Measurements from ENCODE around the gene BAIAP2L1. TPM values are rescaled to one million over a fixed set of nuclear protein-coding genes. Genes with fewer than 3 reads are reported as not detected.

Gene BAIAP2L1
- total and polyA plus RNA-seq, 2 of the 8 experiments (the other 6 are each of a cell fraction or from before 2014, with no cell fraction given) = 19.2 to 42.9 TPM

- Histone ChIP-seq H2AFZ (ENCODE audit: low read length) (0 out of 2 replicates have a peak overlapping the region, but pooled peaks have one; percentile 91), H3K4ac (replicated peaks; ENCODE audit: insufficient read length, low read depth, low read length) (no peak overlapping the region), H2BK5ac (ENCODE audit: low read depth, low read length) (no peak overlapping the region), H3K23ac (ENCODE audit: insufficient read length) (no peak overlapping the region), H3K14ac (ENCODE audit: insufficient read length) (no peak overlapping the region), H2BK120ac (replicated peaks; ENCODE audit: low read depth, low read length) (no peak overlapping the region), H3K23me2 (ENCODE audit: low read depth, low read length) (peaks cover 6% of the 10 kb centered on the region), H3K79me2 (ENCODE audit: control insufficient read depth in 1 of 2, insufficient read depth in 2 of 2, low read length in 2 of 2) (peaks cover 0 to 7% of the 10 kb centered on the region in 2 experiments; a peak in 1 of 4 replicates), H3K4me1 (replicated peaks in 1 of 4; ENCODE audit: control insufficient read depth in 3 of 4, insufficient read depth in 4 of 4, low read length in 3 of 4) (peaks cover 0 to 14% (median 3%) of the 10 kb centered on the region in 4 experiments; a peak in 4 of 7 replicates), H3K27me3 (replicated peaks in 1 of 4; ENCODE audit: control insufficient read depth in 3 of 4, extremely low read depth in 1 of 4, insufficient read depth in 3 of 4, low read length in 3 of 4) (no peaks in the 10 kb centered on the region; a peak in 1 of 7 replicates), H3K9ac (replicated peaks in 1 of 4; ENCODE audit: extremely low read depth in 1 of 4, low read depth in 3 of 4, low read length in 3 of 4) (peak overlapping the region in 2 of 4 experiments; percentile 50 to 54; a peak in 1 of 7 replicates), H2BK15ac (ENCODE audit: low read length) (no peak overlapping the region), H4K91ac (replicated peaks; ENCODE audit: insufficient read length, low read length) (no peak overlapping the region), H3K4me3 (ENCODE audit: extremely low read depth in 1 of 4, insufficient read depth in 2 of 4, low read depth in 3 of 4, low read length in 4 of 4) (peak overlapping the region; percentile 77 to 91 (median 86)), H2BK20ac (ENCODE audit: low read length) (no peak overlapping the region), H3K36me3 (ENCODE audit: control insufficient read depth in 2 of 4, insufficient read depth in 4 of 4, low read length in 3 of 4) (no peaks in the 10 kb centered on the region; a peak in 1 of 8 replicates), H4K8ac (ENCODE audit: extremely low read depth, insufficient read depth, low read length) (peak overlapping the region; percentile 26; the same call in 1 of the 2 replicates), H3K79me1 (ENCODE audit: low read depth, low read length) (no peaks in the 10 kb centered on the region; the same call in 1 of the 2 replicates), H4K5ac (ENCODE audit: insufficient read length, low read depth, low read length) (no peak overlapping the region), H3K9me3 (ENCODE audit: insufficient read depth in 2 of 2, low read depth in 1 of 2, low read length in 1 of 2) (no peaks in the 10 kb centered on the region), H3K18ac (ENCODE audit: extremely low read depth, low read length) (no peak overlapping the region), H3K27ac (ENCODE audit: low read depth, low read length) (no peak overlapping the region), H4K20me1 (replicated peaks in 1 of 2; ENCODE audit: control insufficient read depth in 1 of 2, insufficient read depth in 2 of 2, low read length in 2 of 2) (no peaks in the 10 kb centered on the region), H3K56ac (replicated peaks; ENCODE audit: insufficient read length, low read depth, low read length) (no peak overlapping the region), H2AK5ac (ENCODE audit: low read depth, low read length) (no peak overlapping the region), H3K4me2 (ENCODE audit: insufficient read depth in 1 of 2, low read depth in 2 of 2, low read length in 2 of 2) (peak overlapping the region; percentile 91 to 94), H2BK12ac (ENCODE audit: low read depth, low read length) (no peak overlapping the region)
- no peak for TF ChIP-seq POLR2AphosphoS5 (IDR thresholded peaks at IDR 0.05; ENCODE audit: low read depth, low read length)
- no peak for FAIRE-seq
- ChIA-PET POLR2A (ENCODE audit: partially characterized antibody) (interaction anchor here (0.7 kb wide), 1 partner anchor 29 kb away, joined by 3 read pairs; no protein-coding TSS in a partner anchor), CTCF (ENCODE audit: partially characterized antibody) (interaction anchor here (0.5 kb wide), 1 partner anchor 21 kb away, joined by 3 read pairs; no protein-coding TSS in a partner anchor)
- DNase-seq (ENCODE audit: low read depth in 1 of 2, low spot score in 2 of 2) = no peak
- 23% methylated on average over 9 of the region's 9 CpGs; no CpG with 5 or more reads in 1 of the 2 experiments for WGBS, 2 experiments (ENCODE audit: extremely low coverage in 1 of 2, insufficient coverage in 1 of 2, insufficient read length in 1 of 2, insufficient replicate concordance in 2 of 2, low coverage in 1 of 2, low lambda C conversion rate in 2 of 2, missing lambda C conversion rate in 1 of 2)
Observed at GRCh38 chr7:98251231-98251600, 149.7 kb downstream of the BAIAP2L1 start.
